ENCODE data around the gene RITA1.
"Not testable (repeated sequence)": the region's sequence is repeated elsewhere in the genome, so short reads cannot be mapped to it uniquely, and the experiment has no call there.

RITA1 gene

DNA sequence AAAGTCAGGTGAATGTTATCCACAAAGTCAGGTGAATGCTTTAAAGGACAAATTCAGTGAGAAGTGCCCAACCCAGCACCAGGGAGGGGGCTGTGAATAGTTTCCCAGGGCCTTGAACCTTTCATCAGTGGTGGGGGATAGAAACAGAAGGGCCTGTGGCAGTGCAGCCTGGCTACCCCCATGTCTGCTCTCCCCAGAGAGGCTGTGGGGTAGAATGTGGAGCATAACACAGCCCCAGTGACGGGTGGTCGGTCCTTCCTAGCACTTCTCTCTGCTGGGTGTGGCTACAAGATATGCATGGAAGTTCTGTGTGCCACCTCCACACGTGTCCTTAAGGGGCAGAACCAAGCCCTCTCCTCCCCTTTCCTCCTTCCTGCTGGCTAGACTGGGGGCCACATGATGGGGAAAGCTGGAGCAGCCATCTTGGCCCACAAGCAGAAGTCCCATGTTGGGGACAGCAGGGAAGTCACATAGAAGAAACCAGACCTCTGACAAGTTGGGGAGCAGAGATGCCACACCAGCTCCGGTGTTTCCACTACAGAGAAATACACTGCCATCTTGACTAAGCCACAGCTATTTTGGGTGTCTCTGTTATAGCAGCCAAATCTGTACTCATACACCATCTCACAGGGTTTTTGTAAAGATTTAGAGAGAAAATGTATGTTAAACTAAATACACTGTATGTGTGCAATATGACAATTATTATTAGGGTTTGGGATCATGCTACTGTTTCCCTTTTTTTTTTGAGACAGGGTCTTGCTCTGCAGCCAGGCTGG, 17.0 kb downstream of the RITA1 start:
- no peak for DNase-seq (ENCODE audit: low spot score)

DNA sequence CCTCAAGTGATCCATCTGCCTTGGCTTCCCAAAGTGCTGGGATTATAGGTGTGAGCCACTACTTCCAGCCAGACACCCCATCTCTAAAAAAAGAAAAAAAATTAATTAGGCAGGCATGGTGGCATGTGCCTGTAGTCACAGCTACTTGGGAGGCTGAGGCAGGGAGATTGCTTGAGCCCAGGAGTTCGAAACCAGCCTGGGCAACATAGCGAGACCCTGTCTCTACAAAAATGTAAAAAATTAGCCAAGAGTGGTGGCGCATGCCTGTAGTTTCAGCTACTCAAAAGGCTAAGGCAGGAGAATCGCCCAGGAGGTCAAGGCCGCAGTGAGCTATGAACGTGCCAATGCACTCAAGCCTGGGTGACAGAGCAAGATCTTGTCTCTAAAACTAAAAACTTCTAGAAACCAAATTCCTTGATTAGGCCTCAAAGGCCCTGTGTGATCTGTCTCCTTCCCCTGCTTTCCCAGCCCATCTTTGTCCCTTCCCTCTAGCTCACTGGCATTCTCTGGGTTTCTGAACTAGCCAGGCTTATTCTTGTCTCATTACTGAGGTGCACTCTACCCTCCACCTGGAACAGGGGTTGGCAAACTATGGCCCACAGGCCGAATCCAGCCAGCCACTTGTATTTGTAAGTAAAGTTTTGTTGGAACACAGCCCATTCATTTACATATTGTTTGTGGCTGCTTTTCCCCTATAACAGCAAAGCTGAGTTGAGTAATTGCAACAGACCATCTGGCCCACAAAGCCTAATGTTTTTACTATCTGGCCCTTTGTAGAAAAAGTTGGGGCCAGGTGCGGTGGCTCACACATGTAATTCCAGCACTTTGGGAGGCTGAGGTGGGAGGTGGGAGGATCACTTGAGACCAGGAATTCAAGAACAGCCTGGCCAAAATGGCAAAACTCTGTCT, 18.6 kb downstream of the RITA1 start:
- no peak for DNase-seq (ENCODE audit: low spot score)

- DNase-seq (ENCODE audit: low spot score), result no peak
These were observed 19.3 kb downstream of the RITA1 start for GRCh38 chr12:113204804-113205203.

DNA sequence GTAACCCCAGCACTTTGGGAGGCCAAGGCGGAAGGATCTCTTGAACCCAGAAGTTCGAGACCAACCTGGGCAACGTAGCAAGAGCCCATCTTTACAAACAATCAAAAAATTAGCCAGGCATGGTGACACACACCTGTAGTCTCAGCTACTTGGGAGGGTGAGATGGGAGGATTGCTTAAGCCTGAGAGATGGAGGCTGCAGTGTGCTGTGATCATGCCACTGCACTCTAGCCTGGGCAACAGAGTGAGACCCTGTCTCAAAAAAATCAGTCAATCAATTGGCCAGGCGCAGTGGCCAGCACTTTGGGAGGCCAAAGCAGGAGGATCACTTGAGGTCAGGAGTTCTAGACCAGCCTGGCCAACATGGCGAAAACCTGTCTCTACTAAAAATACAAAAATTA, 21.3 kb downstream of the RITA1 start:
- DNase-seq (ENCODE audit: low spot score), result not testable (repeated sequence)

DNA sequence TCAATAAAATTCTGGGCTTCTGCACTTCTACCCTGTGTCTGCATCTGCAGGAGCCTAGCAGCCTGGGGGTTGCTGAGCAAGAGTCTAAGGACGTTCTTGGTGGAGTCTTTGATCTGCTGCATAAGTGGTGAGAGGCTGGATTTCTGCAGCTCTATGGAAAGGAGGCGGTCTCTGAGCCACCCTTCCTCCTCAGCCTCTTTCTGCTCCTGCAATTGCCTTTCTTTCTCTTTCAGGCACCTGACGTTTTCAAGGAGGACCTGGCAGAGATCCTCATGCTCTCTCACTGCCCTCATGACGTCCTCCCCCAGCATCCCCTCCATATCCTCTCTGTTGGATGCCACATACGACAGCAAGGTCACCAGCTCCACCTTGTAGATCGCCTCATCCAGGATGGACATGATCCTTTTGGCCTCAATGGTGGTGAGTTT, 22.1 kb downstream of the RITA1 start:
- no peak for DNase-seq (ENCODE audit: low spot score)

- DNase-seq (ENCODE audit: low spot score), result no peak
These were observed 22.8 kb downstream of the RITA1 start for GRCh38 chr12:113208041-113208934.

DNA sequence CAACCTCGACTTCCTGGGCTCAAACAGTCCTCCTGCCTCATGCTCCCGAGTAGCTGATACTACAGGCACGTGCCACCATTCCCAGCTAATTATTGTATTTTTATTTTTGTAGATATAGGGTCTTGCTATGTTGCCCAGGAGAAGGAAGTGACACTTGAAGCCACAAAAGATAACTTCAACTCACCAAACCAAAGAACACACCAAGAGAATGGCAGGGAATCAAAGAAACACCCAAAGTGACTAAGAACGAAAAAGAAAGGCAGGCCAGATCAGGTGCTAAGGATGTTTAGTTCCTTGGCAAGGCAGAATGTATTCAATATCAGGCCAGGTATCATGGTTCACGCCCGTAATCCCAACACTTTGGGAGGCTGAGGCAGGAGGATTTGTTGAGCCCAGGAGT, 25.6 kb downstream of the RITA1 start:
- no peak for DNase-seq (ENCODE audit: low spot score)

GRCh38 chr12:113214895-113215400, 29.4 kb downstream of the RITA1 start:
- no peak for DNase-seq (ENCODE audit: low spot score)

DNA sequence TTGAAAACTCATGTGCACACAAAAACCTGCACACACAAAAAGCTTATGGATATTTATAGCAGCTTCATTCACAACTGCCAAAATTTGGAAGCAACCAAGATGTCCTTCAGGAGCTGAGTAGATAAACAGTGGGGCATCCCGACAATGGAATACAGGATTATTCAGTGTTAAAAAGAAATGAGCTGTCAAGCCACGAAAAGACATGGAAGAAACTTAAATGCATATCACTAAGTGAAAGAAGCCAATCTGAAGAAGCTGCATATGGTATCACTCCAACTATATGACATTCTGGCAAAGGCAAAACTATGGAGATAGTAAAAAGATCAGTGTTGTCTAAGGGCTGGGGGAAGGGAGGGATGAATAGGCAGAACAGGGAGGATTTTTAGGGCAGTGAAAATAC, 30.5 kb downstream of the RITA1 start:
- DNase-seq (ENCODE audit: low spot score), result no peak

GRCh38 chr12:113220593-113221180, 35.2 kb downstream of the RITA1 start:
- no peak for DNase-seq (ENCODE audit: low spot score)

DNA sequence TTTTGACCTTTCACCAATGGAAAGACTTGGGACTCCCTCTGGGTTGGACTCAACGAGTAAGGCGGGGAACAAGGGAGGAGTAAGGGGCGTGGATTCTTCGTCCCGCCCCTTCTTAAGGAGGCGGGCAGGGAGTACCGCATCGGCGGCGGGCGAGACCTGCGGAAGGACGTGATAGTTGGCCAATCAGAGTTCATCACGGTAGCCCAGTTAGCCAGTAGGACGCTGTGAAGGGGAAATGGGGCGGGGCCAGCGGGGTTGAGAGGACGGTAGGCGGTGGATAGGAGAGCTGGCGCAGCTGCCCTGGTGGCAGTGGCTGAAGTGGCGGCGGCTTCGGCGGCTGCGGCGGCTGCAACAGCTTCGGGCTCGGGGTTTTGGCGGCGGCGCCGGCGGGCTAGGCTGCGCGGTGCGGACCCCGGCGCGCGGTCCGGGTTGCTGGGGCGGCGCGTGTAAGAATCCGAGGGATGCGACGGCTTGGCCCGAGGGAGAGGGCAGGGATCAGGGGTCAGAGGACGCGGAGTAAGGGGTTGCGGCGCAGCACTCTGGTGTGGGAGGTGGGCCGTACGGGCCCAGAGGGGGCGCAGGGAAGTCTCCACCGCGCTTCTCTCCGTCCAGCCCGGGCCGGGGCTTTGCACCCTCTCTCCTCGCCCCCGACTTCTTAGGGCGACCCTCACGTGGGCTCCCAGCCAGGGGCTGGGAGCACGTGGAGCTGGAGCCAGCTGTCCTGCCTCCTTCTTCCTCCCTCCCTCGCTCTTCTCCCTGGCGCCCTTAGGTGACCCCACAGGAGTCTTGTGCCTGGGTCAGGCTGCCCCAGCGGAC, 35.9 kb downstream of the RITA1 start, which contains the start of gene TPCN1:
TPCN1 (plus strand) TSS at position 284 of the 816 bp plus-strand sequence. CDS start 5,389 bp downstream, outside the sequence.
- peak; percentile 100 for DNase-seq (ENCODE audit: low spot score)

- no peak for DNase-seq (ENCODE audit: low spot score)
These were observed 36.6 kb downstream of the RITA1 start for GRCh38 chr12:113221997-113222729.

- peak; percentile 62 for DNase-seq (ENCODE audit: low spot score)
These were observed 37.4 kb downstream of the RITA1 start for GRCh38 chr12:113222730-113223531.

DNA sequence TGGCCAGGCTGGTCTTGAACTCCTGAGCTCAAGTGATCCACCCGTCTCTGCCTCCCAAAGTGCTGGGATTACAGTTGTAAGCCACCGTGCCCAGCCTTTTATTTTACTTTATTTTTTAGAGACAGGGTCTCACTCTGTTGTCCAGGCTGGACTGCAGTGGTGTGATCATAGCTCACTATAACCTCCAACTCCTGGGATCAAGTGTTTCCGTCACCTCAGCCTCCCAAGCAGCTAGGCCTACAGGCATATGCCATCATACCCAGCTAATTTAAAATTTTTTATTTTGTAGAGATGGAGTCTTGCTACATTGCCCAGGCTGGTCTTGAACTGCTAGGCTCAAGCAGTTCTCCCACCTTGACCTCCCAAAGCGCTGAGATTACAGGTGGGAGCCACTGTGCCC, 39.4 kb downstream of the RITA1 start:
- no peak for DNase-seq (ENCODE audit: low spot score)

GRCh38 chr12:113226696-113227568, 41.4 kb downstream of the RITA1 start:
- DNase-seq (ENCODE audit: low spot score), result peak; percentile 93

- DNase-seq (ENCODE audit: low spot score), result no peak
These were observed 42.3 kb downstream of the RITA1 start for GRCh38 chr12:113227686-113228391.

GRCh38 chr12:113228394-113229028, 43.0 kb downstream of the RITA1 start:
- DNase-seq (ENCODE audit: low spot score), result no peak

All from cerebellar cortex (tissue), 1 donor.